B cell (primary cell): ENCODE data around the gene FHIT. TPM values are rescaled to one million over a fixed set of nuclear protein-coding genes. Genes with fewer than 3 reads are reported as not detected.

Experiments used
- ATAC-seq: fragments of 200-7000 bp; cut with Tn5 transposase; one replicate; pipeline ENCODE4 v1.10.0; 2021; ENCODE audit warnings: low read depth, mild to moderate bottlenecking, moderate number of reproducible peaks, moderate library complexity
- CTCF ChIA-PET: fragments of 350-600 bp; sonication (Branson Sonifier 250); formaldehyde crosslinking; loops from one replicate; lab custom pipeline; 2021; ENCODE audit warnings: antibody characterized with exemption, inconsistent platforms; lab: Charles Lee
- POLR2A ChIA-PET: fragments of 350-600 bp; sonication (Branson Sonifier 250); formaldehyde crosslinking; loops from one replicate; lab custom pipeline; 2021; ENCODE audit warnings: antibody characterized with exemption; lab: Charles Lee
- DNase-seq: peaks from one replicate; pipeline ENCODE4 v3.0.0; 2013
- H2AFZ ChIP-seq: 2 replicates; pipeline ENCODE4 v1.6.1; 2012; ENCODE audit warnings: mild to moderate bottlenecking, low read depth, low read length; ENCODE audit not compliant: insufficient read depth, poor library complexity, severe bottlenecking
- H3K27ac ChIP-seq, 2 donors: 1 replicate in 1 of 2; 2 replicates in 1 of 2; pipeline ENCODE4 v1.5.1; 2012 to 2013; ENCODE audit warnings: low read length in 2 of 2, mild to moderate bottlenecking in 2 of 2, moderate library complexity in 1 of 2
- H3K27me3 ChIP-seq, 4 experiments: fragments of 200-600 bp in 1 of 4; sonication (generic) in 1 of 4; replicated peaks in 1 of 4; 1 replicate in 2 of 4; 2 replicates in 2 of 4; pipeline versions ENCODE4 v1.6.1 to v1.7.0; 2013 to 2016; ENCODE audit warnings: low read length in 3 of 4, mild to moderate bottlenecking in 2 of 4, mixed read lengths in 1 of 4, moderate library complexity in 1 of 4; ENCODE audit not compliant: insufficient read depth in 4 of 4, control insufficient read depth in 3 of 4; ENCODE audit errors: control extremely low read depth in 1 of 4
- H3K36me3 ChIP-seq, 2 experiments: replicated peaks in 1 of 2; 1 replicate in 1 of 2; 2 replicates in 1 of 2; pipeline versions ENCODE4 v1.6.1 to v1.7.1; 2013; ENCODE audit warnings: low read length in 1 of 2; ENCODE audit not compliant: insufficient read depth in 2 of 2, control insufficient read depth in 1 of 2; ENCODE audit errors: control extremely low read depth in 1 of 2, extremely low read depth in 1 of 2
- H3K4me1 ChIP-seq, 2 donors: fragments of 200-600 bp in 1 of 2; sonication (generic) in 1 of 2; 1 replicate in 1 of 2; 2 replicates in 1 of 2; pipeline versions ENCODE4 v1.5.1 to v1.6.1; 2013 to 2017; ENCODE audit warnings: low read length in 2 of 2; ENCODE audit not compliant: control insufficient read depth in 2 of 2, insufficient read depth in 2 of 2
- H3K4me2 ChIP-seq: replicated peaks from 2 replicates; pipeline ENCODE3; 2012; ENCODE audit warnings: mild to moderate bottlenecking, low read depth, low read length; ENCODE audit not compliant: poor library complexity, severe bottlenecking
- H3K4me3 ChIP-seq, 5 experiments: fragments of 200-600 bp in 1 of 5; sonication (generic) in 1 of 5; 1 replicate in 3 of 5; 2 replicates in 2 of 5; pipeline versions ENCODE4 v1.5.1 to v1.7.0; 2011 to 2016; ENCODE audit warnings: low read length in 4 of 5, mild to moderate bottlenecking in 4 of 5, low read depth in 2 of 5, control low read depth in 1 of 5, moderate library complexity in 1 of 5; ENCODE audit not compliant: insufficient read depth in 1 of 5; ENCODE audit errors: control extremely low read depth in 1 of 5, extremely low read depth in 1 of 5
- H3K79me2 ChIP-seq: fragments of 200-600 bp; sonication (generic); one replicate; pipeline ENCODE4 v1.6.0; 2016; ENCODE audit warnings: low read length; ENCODE audit not compliant: control insufficient read depth, insufficient read depth
- H3K9ac ChIP-seq: fragments of 200-600 bp; sonication (generic); 2 replicates; pipeline ENCODE4 v1.6.1; 2017; ENCODE audit warnings: mild to moderate bottlenecking, low read length, moderate library complexity
- H3K9me3 ChIP-seq, 3 donors: one replicate each; pipeline versions ENCODE4 v1.6.1 to v1.7.1; 2013; ENCODE audit warnings: low read length in 2 of 3; ENCODE audit not compliant: control insufficient read depth in 2 of 3, insufficient read depth in 1 of 3; ENCODE audit errors: control extremely low read depth in 1 of 3
- H4K20me1 ChIP-seq: 2 replicates; pipeline ENCODE4 v1.6.0; 2012; ENCODE audit warnings: mild to moderate bottlenecking, low read length; ENCODE audit not compliant: insufficient read depth, control insufficient read depth, poor library complexity, severe bottlenecking
- H3K27ac Mint-ChIP-seq: one replicate; pipeline ENCODE4 v1.8.0; 2021; ENCODE audit warnings: mixed read lengths
- H3K27me3 Mint-ChIP-seq: one replicate; pipeline ENCODE4 v1.8.0; 2021; ENCODE audit warnings: mixed read lengths
- H3K4me1 Mint-ChIP-seq: one replicate; pipeline ENCODE4 v1.8.0; 2021; ENCODE audit warnings: mixed read lengths
- H3K4me3 Mint-ChIP-seq: one replicate; pipeline ENCODE4 v1.8.0; 2021; ENCODE audit warnings: mixed read lengths
- H3K9me3 Mint-ChIP-seq: one replicate; pipeline ENCODE4 v1.8.0; 2022; ENCODE audit warnings: mixed read lengths; ENCODE audit not compliant: insufficient read depth
- CTCF ChIP-seq: fragments of 200-600 bp; IDR thresholded peaks from one replicate; pipeline ENCODE4 v1.8.0; 2022; ENCODE audit warnings: antibody characterized with exemption, mild to moderate bottlenecking
- EZH2 ChIP-seq: IDR thresholded peaks from 2 replicates; pipeline ENCODE4 v1.6.1; 2012; ENCODE audit warnings: borderline replicate concordance, low read depth, mild to moderate bottlenecking, moderate library complexity, low read length; ENCODE audit not compliant: insufficient read depth, poor library complexity, severe bottlenecking
- WGBS: methylation state at CpG from one replicate; pipeline ENCODE4 v1.1.5; 2013; ENCODE audit warnings: missing lambda C conversion rate; ENCODE audit not compliant: insufficient coverage; 5-methylcytosine and 5-hydroxymethylcytosine counted together
- intact Hi-C: fragments of 100-400 bp; cut with micrococcal nuclease; formaldehyde crosslinking; loops from one replicate; pipeline ENCODE4 v1.10.0; 2022
- polyA plus RNA-seq: library from polyadenylated mRNA; depleted of rRNA; stranded (reverse); fragments of >200 nt; gene quantifications from 2 replicates; pipeline ENCODE4 v1.2.3, GENCODE V29; 2012
- total RNA-seq, 2 donors: library from RNA; stranded (reverse); fragments of 120-200 nt in 1 of 2; gene quantifications; 1 replicate in 1 of 2; 2 replicates in 1 of 2; pipeline versions ENCODE4 v1.2.3 to v1.2.4, GENCODE V29; 2013 to 2022

The FHIT gene
- total and polyA plus RNA-seq, 2 donors (not counting 1 experiment from before 2014, with no cell fraction given): 1.7 to 7.8 TPM

DNA sequence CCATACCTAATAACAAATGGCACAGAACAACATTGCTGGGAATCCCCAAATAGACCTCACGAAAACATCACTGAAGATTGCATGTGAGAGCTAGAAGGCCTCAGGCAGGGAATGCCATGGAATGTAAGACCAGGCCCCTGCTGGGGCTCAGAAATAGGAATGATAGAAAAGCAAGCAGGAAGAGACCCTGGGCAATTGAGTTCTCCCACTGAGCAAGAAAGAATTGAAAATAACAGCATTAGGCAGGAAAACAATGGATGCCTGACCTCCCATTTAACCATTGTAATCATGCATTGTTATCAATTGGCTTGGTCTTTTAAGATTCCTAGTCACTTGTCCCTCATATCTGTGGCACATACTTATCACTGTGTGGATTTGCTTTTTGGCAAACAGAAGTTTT lies 581.6 kb downstream of the FHIT start:
- Histone ChIP-seq H3K79me2 (no peaks in the 10 kb centered on the region), H3K9ac (no peak overlapping the region), H3K27me3 (no peaks in the 10 kb centered on the region), H3K27ac (no peak overlapping the region), H4K20me1 (no peaks in the 10 kb centered on the region), H3K4me3 (no peak overlapping the region), H2AFZ (no peak overlapping the region), H3K9me3 (peaks cover 0 to 6% (median 1%) of the 10 kb centered on the region in 3 donors), H3K4me2 (no peak overlapping the region), H3K4me1 (no peaks in the 10 kb centered on the region), H3K36me3 (no peaks in the 10 kb centered on the region)
- Mint-ChIP-seq H3K4me1 (no peaks in the 10 kb centered on the region), H3K27ac (no peak overlapping the region), H3K9me3 (peaks cover 2% of the 10 kb centered on the region), H3K27me3 (no peaks in the 10 kb centered on the region), H3K4me3 (no peak overlapping the region)
- TF ChIP-seq EZH2: no peak
- TF ChIP-seq CTCF: no peak
- WGBS: 100% methylated on average over 1 of the region's 1 CpG
- intact Hi-C loops: no loop called here
- ATAC-seq (no peak), DNase-seq (no peak)
- ChIA-PET POLR2A (no interaction called here), CTCF (no interaction called here)

GRCh38 chr3:60660026-60660425 lies 591.2 kb downstream of the FHIT start:
- Histone ChIP-seq H2AFZ (no peak overlapping the region), H3K27ac (no peak overlapping the region), H3K4me1 (no peaks in the 10 kb centered on the region), H3K4me3 (no peak overlapping the region), H3K79me2 (no peaks in the 10 kb centered on the region), H3K4me2 (no peak overlapping the region), H3K36me3 (no peaks in the 10 kb centered on the region), H3K9ac (no peak overlapping the region), H4K20me1 (no peaks in the 10 kb centered on the region), H3K27me3 (no peaks in the 10 kb centered on the region), H3K9me3 (peaks cover 0 to 5% (median 0%) of the 10 kb centered on the region in 3 donors)
- DNase-seq: no peak
- H3K9me3 Mint-ChIP-seq: peaks cover 9% of the 10 kb centered on the region
- ATAC-seq: no peak
- TF ChIP-seq EZH2 (no peak), CTCF (no peak)
- H3K27ac Mint-ChIP-seq: no peak overlapping the region
- H3K27me3 Mint-ChIP-seq: no peaks in the 10 kb centered on the region
- ChIA-PET CTCF (no interaction called here), POLR2A (no interaction called here)
- H3K4me1 Mint-ChIP-seq: no peaks in the 10 kb centered on the region
- whole genome bisulfite sequencing: no CpG with 5 or more reads among the region's 2 CpGs
- no peak overlapping the region for H3K4me3 Mint-ChIP-seq
- intact Hi-C loops: no loop called here
